Fibroblast of pulmonary artery (primary cell): ENCODE results near the gene HEXD.
A peak's percentile ranks its signal among the peaks of the same experiment; 100 is the strongest.
"Not testable (repeated sequence)": the region's sequence is repeated elsewhere in the genome, so short reads cannot be mapped to it uniquely, and the experiment has no call there.

Experiments
- DNase-seq: peaks from one replicate; pipeline ENCODE4 v3.0.0-alpha.2; 2010; ENCODE audit warnings: low read depth
- H3K4me3 ChIP-seq: replicated peaks from 2 replicates; pipeline ENCODE4 v1.5.1; 2011; ENCODE audit warnings: low read depth, mild to moderate bottlenecking, control low read depth, low read length, moderate library complexity
- CTCF ChIP-seq: IDR thresholded peaks from 2 replicates; pipeline ENCODE4 v1.5.1; 2011; ENCODE audit warnings: mild to moderate bottlenecking, control low read depth, low read length, inconsistent platforms; ENCODE audit errors: missing control alignments

Gene HEXD

GRCh38 chr17:82449131-82449882, 31.2 kb downstream of the HEXD start:
- peak overlapping the region; percentile 82 for H3K4me3 ChIP-seq
- DNase-seq = no peak
- TF ChIP-seq CTCF = no peak

GRCh38 chr17:82449883-82450356, 31.8 kb downstream of the HEXD start:
- no peak for TF ChIP-seq CTCF
- peak overlapping the region; percentile 82 for H3K4me3 ChIP-seq
- DNase-seq = no peak

- H3K4me3 ChIP-seq = peak within 1 kb of the TSS; percentile 82
- peak; percentile 95 for DNase-seq
- TF ChIP-seq CTCF = no peak
These were observed 32.4 kb downstream of the HEXD start, which contains the start of gene CYBC1 for GRCh38 chr17:82450357-82451106. Gene CYBC1, minus strand, starts transcription at chr17:82450752. Its CDS starts 1,498 bp downstream, at chr17:82449254.

- no peak for DNase-seq
- no peak for TF ChIP-seq CTCF
- no peak overlapping the region for H3K4me3 ChIP-seq
These were observed 34.0 kb downstream of the HEXD start for GRCh38 chr17:82452162-82452561.

GRCh38 chr17:82453151-82453550, 35.0 kb downstream of the HEXD start:
- DNase-seq, H3K4me3 ChIP-seq: not testable (repeated sequence)

GRCh38 chr17:82453706-82454105, 35.6 kb downstream of the HEXD start:
- not testable (repeated sequence) for H3K4me3 ChIP-seq, DNase-seq

- no peak for TF ChIP-seq CTCF
- H3K4me3 ChIP-seq = peak overlapping the region; percentile 79
- DNase-seq = peak; percentile 39
These were observed 39.2 kb downstream of the HEXD start for GRCh38 chr17:82457073-82457928.
